Subcutaneous adipose tissue (tissue), 4 donors: Measurements from ENCODE around the gene TIMP3. TPM values are rescaled to one million over a fixed set of nuclear protein-coding genes. Genes with fewer than 3 reads are reported as not detected.

Experiments
- CTCF ChIP-seq: fragments of 450-650 bp; IDR thresholded peaks from one replicate; pipeline ENCODE4 v1.5.1; 2016; ENCODE audit warnings: low read depth, mild to moderate bottlenecking, control low read depth, antibody characterized with exemption, moderate library complexity
- total RNA-seq, 4 donors: library from RNA; depleted of rRNA; stranded (reverse); fragments of >200 nt; gene quantifications; one replicate each; pipeline ENCODE4 v1.1.0, GENCODE V29; 2016

The TIMP3 gene
- total RNA-seq, 4 donors from 2014 or later, result 273 to 1,550 (median 1,225) TPM

- TF ChIP-seq CTCF, result no peak
Measured at GRCh38 chr22:32844251-32844650, 42.7 kb downstream of the TIMP3 start.

GRCh38 chr22:32846780-32847491, 45.4 kb downstream of the TIMP3 start:
- no peak for TF ChIP-seq CTCF

- TF ChIP-seq CTCF, result no peak
Measured at GRCh38 chr22:32848226-32848625, 46.7 kb downstream of the TIMP3 start.

- TF ChIP-seq CTCF, result no peak
Measured at GRCh38 chr22:32849501-32849900, 48.0 kb downstream of the TIMP3 start.

- no peak for TF ChIP-seq CTCF
Measured at GRCh38 chr22:32850157-32850556, 48.7 kb downstream of the TIMP3 start.

GRCh38 chr22:32850591-32851517, 49.3 kb downstream of the TIMP3 start:
- TF ChIP-seq CTCF, result no peak
